ENCODE results near the gene CLDND1.

DNA sequence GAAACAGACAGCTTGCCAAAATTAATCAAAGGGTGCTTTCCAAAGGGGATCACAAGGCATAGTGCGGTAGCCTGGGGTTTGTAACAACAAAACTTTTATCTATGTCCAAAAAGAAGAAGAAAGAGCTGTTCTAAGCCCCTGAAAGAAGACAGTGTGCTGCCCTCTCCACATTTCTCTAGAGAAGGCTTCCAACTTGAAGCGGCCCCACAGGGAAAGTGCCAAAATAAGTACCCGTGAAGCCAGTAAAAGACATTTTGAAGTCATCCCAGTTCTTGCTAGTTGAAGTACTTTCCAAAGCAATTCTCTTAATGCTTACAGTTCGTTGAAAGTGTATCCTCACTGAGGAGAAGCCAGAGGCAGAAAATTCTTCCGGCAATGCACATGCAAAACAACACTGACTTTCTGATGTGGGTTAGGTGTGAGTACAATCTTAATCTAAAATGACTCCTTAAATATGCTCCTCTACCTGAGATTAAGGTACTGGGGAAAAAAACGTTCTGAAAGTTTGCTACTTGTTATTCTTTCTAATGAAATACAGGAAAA lies 30.4 kb upstream of the CLDND1 start:
- TF ChIP-seq POLR2AphosphoS5 (IDR thresholded peaks at IDR 0.05) (no peak), POLR2A (IDR thresholded peaks at IDR 0.05) (no peak), EP300 (IDR thresholded peaks at IDR 0.05) (no peak)
- TF ChIP-seq, protein P1, sequence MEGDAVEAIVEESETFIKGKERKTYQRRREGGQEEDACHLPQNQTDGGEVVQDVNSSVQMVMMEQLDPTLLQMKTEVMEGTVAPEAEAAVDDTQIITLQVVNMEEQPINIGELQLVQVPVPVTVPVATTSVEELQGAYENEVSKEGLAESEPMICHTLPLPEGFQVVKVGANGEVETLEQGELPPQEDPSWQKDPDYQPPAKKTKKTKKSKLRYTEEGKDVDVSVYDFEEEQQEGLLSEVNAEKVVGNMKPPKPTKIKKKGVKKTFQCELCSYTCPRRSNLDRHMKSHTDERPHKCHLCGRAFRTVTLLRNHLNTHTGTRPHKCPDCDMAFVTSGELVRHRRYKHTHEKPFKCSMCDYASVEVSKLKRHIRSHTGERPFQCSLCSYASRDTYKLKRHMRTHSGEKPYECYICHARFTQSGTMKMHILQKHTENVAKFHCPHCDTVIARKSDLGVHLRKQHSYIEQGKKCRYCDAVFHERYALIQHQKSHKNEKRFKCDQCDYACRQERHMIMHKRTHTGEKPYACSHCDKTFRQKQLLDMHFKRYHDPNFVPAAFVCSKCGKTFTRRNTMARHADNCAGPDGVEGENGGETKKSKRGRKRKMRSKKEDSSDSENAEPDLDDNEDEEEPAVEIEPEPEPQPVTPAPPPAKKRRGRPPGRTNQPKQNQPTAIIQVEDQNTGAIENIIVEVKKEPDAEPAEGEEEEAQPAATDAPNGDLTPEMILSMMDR (IDR thresholded peaks at IDR 0.05): no peak

All from stomach (tissue), 4 donors.